ENCODE results near the gene LTBP3. TPM values are rescaled to one million over a fixed set of nuclear protein-coding genes. Genes with fewer than 3 reads are reported as not detected.

Gene LTBP3
- total and polyA plus RNA-seq, 2 of the 13 experiments (the other 11 are each of a cell fraction or from before 2014, with no cell fraction given): 12.2 to 68.1 TPM

DNA sequence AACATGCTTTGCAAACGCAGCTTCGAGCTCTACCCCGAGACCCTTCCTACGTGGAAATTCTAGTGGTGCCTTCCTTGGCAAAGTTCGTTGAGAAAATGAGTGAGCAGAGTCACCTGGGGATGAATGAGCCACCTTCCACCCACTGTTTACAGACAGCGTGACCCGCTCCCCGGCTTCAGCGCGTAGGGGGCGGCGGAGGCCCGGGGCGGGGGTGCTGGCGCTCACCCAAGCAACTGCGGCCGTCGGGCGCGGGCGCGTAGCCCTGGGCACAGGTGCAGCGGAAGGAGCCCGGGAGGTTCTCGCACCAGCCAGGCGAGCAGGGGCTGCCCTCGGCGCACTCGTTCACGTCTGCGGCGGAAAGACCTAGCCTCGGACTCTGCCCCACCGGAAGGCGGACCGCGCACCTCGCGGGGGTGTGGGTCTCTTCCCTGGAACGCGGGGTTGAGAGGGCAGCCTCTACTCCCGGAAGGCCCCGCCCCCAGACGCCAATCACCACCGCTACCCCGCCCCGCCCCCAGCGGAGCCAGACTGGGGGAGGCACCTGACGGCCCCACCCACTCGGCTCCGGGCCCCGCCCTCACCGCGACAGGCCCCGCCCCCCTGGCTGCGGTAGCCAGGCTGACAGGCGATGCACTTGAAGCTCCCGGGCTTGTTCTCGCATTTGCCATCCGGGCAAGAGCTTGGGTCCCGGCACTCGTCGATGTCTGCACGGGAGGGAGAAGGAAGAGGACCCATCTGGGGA lies 11.8 kb downstream of the LTBP3 start (continued):
- TF ChIP-seq, protein P1, sequence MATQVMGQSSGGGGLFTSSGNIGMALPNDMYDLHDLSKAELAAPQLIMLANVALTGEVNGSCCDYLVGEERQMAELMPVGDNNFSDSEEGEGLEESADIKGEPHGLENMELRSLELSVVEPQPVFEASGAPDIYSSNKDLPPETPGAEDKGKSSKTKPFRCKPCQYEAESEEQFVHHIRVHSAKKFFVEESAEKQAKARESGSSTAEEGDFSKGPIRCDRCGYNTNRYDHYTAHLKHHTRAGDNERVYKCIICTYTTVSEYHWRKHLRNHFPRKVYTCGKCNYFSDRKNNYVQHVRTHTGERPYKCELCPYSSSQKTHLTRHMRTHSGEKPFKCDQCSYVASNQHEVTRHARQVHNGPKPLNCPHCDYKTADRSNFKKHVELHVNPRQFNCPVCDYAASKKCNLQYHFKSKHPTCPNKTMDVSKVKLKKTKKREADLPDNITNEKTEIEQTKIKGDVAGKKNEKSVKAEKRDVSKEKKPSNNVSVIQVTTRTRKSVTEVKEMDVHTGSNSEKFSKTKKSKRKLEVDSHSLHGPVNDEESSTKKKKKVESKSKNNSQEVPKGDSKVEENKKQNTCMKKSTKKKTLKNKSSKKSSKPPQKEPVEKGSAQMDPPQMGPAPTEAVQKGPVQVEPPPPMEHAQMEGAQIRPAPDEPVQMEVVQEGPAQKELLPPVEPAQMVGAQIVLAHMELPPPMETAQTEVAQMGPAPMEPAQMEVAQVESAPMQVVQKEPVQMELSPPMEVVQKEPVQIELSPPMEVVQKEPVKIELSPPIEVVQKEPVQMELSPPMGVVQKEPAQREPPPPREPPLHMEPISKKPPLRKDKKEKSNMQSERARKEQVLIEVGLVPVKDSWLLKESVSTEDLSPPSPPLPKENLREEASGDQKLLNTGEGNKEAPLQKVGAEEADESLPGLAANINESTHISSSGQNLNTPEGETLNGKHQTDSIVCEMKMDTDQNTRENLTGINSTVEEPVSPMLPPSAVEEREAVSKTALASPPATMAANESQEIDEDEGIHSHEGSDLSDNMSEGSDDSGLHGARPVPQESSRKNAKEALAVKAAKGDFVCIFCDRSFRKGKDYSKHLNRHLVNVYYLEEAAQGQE (IDR thresholded peaks at IDR 0.05; ENCODE audit: borderline replicate concordance in 1 of 2, low read depth in 1 of 2, low read length in 2 of 2): no peak
- TF ChIP-seq HDAC1 (CRISPR knock-in tag; IDR thresholded peaks at IDR 0.05) (peak; percentile 81; the same call in 1 of the 2 replicates), SMC3 (IDR thresholded peaks at IDR 0.05; ENCODE audit: low read length) (no peak)

DNA sequence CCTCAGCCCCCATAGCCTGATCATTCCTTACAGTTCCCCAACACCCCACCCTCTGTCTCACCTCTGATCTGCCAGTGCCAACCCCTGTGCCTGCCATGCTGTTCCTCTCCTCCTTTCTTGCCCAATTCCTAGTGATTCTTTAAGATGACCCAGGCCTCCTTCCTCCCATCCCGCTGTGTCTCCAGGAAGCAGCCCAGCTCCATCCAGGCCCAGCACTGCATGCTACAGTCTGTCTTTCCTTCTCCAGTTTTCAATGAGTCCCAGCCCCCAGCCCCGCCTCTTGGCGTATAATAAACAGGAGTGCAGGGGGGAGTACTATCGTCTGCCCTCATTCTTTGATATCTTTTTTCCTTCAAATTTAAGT lies 12.3 kb downstream of the LTBP3 start:
- POLR2A ChIA-PET: interaction anchor here (1.0 to 2.0 kb wide), 2 partner anchors 15 to 24 kb away, joined by 3 to 7 read pairs; partner anchors contain the start of gene ZNRD2
- no peaks in the 10 kb centered on the region for H3K9me3 ChIP-seq (ENCODE audit: low read length)
- H3K4me3 ChIP-seq (replicated peaks in 1 of 3; ENCODE audit: insufficient read depth in 1 of 3, low read depth in 2 of 3, low read length in 3 of 3): peak overlapping the region; percentile 44 to 68 (median 58); a peak in 5 of 6 replicates
- no peak for DNase-seq (ENCODE audit: low spot score)
- intact Hi-C loops (cut with micrococcal nuclease; ENCODE audit: unreplicated experiment) (no loop called here), in situ Hi-C loops (cut with HindIII; ENCODE audit: extremely low pct_ligation_motif_present, low pct_unique_long_range_greater_than_20kb) (no loop called here)
- H3K79me2 ChIP-seq (ENCODE audit: insufficient read depth, low read length): no peaks in the 10 kb centered on the region
- BruUV-seq (replicated peaks): no TSS peak
- peaks cover 20% of the 10 kb centered on the region for H3K4me1 ChIP-seq (ENCODE audit: insufficient read depth, low read length)
- CTCF ChIA-PET (ENCODE audit: low intra/inter-chr PET ratio, low total read pairs): no interaction called here
- H2AFZ ChIP-seq (ENCODE audit: low read length): no peak overlapping the region
- peak overlapping the region; percentile 73 for H3K4me2 ChIP-seq (ENCODE audit: low read depth, low read length)
- WGBS (ENCODE audit: low lambda C conversion rate): 72% methylated on average over 4 of the region's 4 CpGs
- H3K9ac ChIP-seq (ENCODE audit: insufficient read depth, low read depth, low read length): peak overlapping the region; percentile 61
- H3K36me3 ChIP-seq (replicated peaks in 1 of 2; ENCODE audit: control insufficient read depth in 1 of 2, insufficient read depth in 2 of 2, low read length in 2 of 2): peaks cover 4 to 11% of the 10 kb centered on the region in 2 experiments; a peak in 2 of 5 replicates
- no peaks in the 10 kb centered on the region for H3K27me3 ChIP-seq (ENCODE audit: control insufficient read depth in 1 of 2, insufficient read depth in 2 of 2, low read length in 2 of 2)
- no peak for ATAC-seq
- FAIRE-seq: no peak
- H3K27ac ChIP-seq (ENCODE audit: extremely low read length, insufficient read depth, low read length): peak overlapping the region; percentile 66
- H4K20me1 ChIP-seq (ENCODE audit: insufficient read depth, low read length): no peaks in the 10 kb centered on the region
- no peak for TF ChIP-seq TBX2 (CRISPR knock-in tag; IDR thresholded peaks at IDR 0.05; ENCODE audit: borderline replicate concordance)
- TF ChIP-seq, protein P2, sequence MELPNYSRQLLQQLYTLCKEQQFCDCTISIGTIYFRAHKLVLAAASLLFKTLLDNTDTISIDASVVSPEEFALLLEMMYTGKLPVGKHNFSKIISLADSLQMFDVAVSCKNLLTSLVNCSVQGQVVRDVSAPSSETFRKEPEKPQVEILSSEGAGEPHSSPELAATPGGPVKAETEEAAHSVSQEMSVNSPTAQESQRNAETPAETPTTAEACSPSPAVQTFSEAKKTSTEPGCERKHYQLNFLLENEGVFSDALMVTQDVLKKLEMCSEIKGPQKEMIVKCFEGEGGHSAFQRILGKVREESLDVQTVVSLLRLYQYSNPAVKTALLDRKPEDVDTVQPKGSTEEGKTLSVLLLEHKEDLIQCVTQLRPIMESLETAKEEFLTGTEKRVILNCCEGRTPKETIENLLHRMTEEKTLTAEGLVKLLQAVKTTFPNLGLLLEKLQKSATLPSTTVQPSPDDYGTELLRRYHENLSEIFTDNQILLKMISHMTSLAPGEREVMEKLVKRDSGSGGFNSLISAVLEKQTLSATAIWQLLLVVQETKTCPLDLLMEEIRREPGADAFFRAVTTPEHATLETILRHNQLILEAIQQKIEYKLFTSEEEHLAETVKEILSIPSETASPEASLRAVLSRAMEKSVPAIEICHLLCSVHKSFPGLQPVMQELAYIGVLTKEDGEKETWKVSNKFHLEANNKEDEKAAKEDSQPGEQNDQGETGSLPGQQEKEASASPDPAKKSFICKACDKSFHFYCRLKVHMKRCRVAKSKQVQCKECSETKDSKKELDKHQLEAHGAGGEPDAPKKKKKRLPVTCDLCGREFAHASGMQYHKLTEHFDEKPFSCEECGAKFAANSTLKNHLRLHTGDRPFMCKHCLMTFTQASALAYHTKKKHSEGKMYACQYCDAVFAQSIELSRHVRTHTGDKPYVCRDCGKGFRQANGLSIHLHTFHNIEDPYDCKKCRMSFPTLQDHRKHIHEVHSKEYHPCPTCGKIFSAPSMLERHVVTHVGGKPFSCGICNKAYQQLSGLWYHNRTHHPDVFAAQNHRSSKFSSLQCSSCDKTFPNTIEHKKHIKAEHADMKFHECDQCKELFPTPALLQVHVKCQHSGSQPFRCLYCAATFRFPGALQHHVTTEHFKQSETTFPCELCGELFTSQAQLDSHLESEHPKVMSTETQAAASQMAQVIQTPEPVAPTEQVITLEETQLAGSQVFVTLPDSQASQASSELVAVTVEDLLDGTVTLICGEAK (IDR thresholded peaks at IDR 0.05): no peak
- TF ChIP-seq, protein P2 (CRISPR knock-in tag; IDR thresholded peaks at IDR 0.05): no peak
- TF ChIP-seq, protein P3, sequence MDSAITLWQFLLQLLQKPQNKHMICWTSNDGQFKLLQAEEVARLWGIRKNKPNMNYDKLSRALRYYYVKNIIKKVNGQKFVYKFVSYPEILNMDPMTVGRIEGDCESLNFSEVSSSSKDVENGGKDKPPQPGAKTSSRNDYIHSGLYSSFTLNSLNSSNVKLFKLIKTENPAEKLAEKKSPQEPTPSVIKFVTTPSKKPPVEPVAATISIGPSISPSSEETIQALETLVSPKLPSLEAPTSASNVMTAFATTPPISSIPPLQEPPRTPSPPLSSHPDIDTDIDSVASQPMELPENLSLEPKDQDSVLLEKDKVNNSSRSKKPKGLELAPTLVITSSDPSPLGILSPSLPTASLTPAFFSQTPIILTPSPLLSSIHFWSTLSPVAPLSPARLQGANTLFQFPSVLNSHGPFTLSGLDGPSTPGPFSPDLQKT (CRISPR knock-in tag; IDR thresholded peaks at IDR 0.05; ENCODE audit: borderline replicate concordance): no peak
